ENCODE data around the gene RAPGEF6. TPM values are rescaled to one million over a fixed set of nuclear protein-coding genes. Genes with fewer than 3 reads are reported as not detected.
A peak's percentile ranks its signal among the peaks of the same experiment; 100 is the strongest.

The RAPGEF6 gene
- total and polyA plus RNA-seq, 9 of the 15 experiments (the other 6 are each of a cell fraction or from before 2014, with no cell fraction given), result 2.7 to 23.4 (median 12.7) TPM

DNA sequence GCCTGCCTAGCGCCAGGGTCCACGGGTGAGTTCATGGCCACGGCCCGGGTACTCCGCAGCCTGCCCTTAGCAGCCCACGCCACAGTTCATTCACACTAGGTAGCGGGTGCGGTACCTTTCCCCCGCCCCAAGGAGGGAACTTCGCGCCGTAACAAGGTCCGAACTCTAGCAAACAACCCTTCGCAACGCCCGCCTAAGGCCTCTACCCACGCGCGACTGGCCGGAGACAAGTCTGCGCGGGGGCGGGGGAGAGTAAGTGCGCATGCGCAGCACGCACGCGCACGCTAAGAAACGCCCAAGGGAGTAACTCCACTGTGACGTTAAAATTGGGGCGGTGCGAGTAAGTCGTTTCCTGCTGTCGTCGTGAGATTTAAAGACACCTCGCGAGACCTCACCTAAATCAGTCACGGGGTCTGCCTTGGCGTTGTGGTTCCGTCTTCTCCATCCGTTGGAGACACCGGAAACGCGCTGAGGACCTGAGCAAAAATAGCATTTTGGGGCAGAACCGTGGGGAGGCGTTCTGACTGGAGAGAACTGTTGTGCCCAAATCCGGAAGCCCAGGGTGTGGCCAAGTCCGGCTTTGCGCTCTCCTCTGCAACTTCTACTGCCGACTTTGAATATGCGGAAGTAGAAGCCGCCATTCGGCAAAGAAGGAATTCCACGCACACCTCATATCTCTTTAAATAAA is at the start of gene RAPGEF6 (continued):
- TF ChIP-seq, protein P1, sequence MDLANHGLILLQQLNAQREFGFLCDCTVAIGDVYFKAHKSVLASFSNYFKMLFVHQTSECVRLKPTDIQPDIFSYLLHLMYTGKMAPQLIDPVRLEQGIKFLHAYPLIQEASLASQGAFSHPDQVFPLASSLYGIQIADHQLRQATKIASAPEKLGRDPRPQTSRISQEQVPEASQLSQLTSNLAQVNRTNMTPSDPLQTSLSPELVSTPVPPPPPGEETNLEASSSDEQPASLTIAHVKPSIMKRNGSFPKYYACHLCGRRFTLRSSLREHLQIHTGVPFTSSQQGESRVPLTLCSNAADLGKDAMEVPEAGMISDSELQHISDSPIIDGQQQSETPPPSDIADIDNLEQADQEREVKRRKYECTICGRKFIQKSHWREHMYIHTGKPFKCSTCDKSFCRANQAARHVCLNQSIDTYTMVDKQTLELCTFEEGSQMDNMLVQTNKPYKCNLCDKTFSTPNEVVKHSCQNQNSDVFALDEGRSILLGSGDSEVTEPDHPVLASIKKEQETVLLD (IDR thresholded peaks at IDR 0.05), result peak; percentile 100
- TF ChIP-seq TBL1XR1 (IDR thresholded peaks at IDR 0.05; ENCODE audit: low read length in 2 of 2) (peak in 1 of 2 experiments; percentile 44; a peak in 3 of 4 replicates), SRF (CRISPR knock-in tag; IDR thresholded peaks at IDR 0.05) (peak in 1 of 2 experiments; percentile 94; a peak in 2 of 4 replicates), CXXC5 (CRISPR knock-in tag; IDR thresholded peaks at IDR 0.05) (peak; percentile 82), BRCA1 (IDR thresholded peaks at IDR 0.05) (no peak), BRCA1 (CRISPR knock-in tag; IDR thresholded peaks at IDR 0.05) (no peak), SMARCA4 (IDR thresholded peaks at IDR 0.05) (no peak), NFIX (CRISPR knock-in tag; IDR thresholded peaks at IDR 0.05; ENCODE audit: low read depth) (no peak), MAFF (IDR thresholded peaks at IDR 0.05; ENCODE audit: low read length) (no peak; the same call in 1 of the 2 replicates), ZNF134 (CRISPR knock-in tag; conservative IDR thresholded peaks at IDR 0.05) (no peak), ZKSCAN1 (IDR thresholded peaks at IDR 0.05; ENCODE audit: low read depth, low read length) (peak; percentile 16; the same call in 1 of the 2 replicates), LEF1 (IDR thresholded peaks at IDR 0.05) (0 out of 2 replicates have a peak, but pooled peaks have one; percentile 11), ELF1 (tag; IDR thresholded peaks at IDR 0.05) (peak; percentile 99), RBM39 (optimal IDR thresholded peaks at IDR 0.05; ENCODE audit: low read depth, low read length) (no peak), SIN3B (IDR thresholded peaks at IDR 0.05; ENCODE audit: low read depth) (no peak), ETS2 (tag; IDR thresholded peaks at IDR 0.05; ENCODE audit: borderline replicate concordance, poor library complexity, severe bottlenecking) (no peak), YBX1 (IDR thresholded peaks at IDR 0.05) (no peak), ZNF143 (CRISPR knock-in tag; IDR thresholded peaks at IDR 0.05) (no peak; the same call in 1 of the 2 replicates), OTX1 (CRISPR knock-in tag; IDR thresholded peaks at IDR 0.05) (no peak), GABPB2 (CRISPR knock-in tag; conservative IDR thresholded peaks at IDR 0.05) (no peak), LCOR (CRISPR knock-in tag; IDR thresholded peaks at IDR 0.05) (peak; percentile 99), ZNF589 (CRISPR knock-in tag; IDR thresholded peaks at IDR 0.05; ENCODE audit: low read depth) (peak; percentile 79; the same call in 1 of the 2 replicates), EWSR1 (IDR thresholded peaks at IDR 0.05; ENCODE audit: borderline replicate concordance, low read depth, partially characterized antibody) (no peak)
- TF ChIP-seq, protein P2, sequence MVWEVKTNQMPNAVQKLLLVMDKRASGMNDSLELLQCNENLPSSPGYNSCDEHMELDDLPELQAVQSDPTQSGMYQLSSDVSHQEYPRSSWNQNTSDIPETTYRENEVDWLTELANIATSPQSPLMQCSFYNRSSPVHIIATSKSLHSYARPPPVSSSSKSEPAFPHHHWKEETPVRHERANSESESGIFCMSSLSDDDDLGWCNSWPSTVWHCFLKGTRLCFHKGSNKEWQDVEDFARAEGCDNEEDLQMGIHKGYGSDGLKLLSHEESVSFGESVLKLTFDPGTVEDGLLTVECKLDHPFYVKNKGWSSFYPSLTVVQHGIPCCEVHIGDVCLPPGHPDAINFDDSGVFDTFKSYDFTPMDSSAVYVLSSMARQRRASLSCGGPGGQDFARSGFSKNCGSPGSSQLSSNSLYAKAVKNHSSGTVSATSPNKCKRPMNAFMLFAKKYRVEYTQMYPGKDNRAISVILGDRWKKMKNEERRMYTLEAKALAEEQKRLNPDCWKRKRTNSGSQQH (CRISPR knock-in tag; IDR thresholded peaks at IDR 0.05), result no peak; the same call in 1 of the 2 replicates
- TF ChIP-seq, protein P3, sequence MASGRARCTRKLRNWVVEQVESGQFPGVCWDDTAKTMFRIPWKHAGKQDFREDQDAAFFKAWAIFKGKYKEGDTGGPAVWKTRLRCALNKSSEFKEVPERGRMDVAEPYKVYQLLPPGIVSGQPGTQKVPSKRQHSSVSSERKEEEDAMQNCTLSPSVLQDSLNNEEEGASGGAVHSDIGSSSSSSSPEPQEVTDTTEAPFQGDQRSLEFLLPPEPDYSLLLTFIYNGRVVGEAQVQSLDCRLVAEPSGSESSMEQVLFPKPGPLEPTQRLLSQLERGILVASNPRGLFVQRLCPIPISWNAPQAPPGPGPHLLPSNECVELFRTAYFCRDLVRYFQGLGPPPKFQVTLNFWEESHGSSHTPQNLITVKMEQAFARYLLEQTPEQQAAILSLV (tag; IDR thresholded peaks at IDR 0.05), result no peak
- TF ChIP-seq, protein P4, sequence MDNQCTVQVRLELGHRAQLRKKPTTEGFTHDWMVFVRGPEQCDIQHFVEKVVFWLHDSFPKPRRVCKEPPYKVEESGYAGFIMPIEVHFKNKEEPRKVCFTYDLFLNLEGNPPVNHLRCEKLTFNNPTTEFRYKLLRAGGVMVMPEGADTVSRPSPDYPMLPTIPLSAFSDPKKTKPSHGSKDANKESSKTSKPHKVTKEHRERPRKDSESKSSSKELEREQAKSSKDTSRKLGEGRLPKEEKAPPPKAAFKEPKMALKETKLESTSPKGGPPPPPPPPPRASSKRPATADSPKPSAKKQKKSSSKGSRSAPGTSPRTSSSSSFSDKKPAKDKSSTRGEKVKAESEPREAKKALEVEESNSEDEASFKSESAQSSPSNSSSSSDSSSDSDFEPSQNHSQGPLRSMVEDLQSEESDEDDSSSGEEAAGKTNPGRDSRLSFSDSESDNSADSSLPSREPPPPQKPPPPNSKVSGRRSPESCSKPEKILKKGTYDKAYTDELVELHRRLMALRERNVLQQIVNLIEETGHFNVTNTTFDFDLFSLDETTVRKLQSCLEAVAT (IDR thresholded peaks at IDR 0.05), result peak in 1 of 2 experiments; percentile 33; a peak in 1 of 4 replicates

All from K562 (cell line).